Measurements from ENCODE around the gene OCIAD2.

DNA sequence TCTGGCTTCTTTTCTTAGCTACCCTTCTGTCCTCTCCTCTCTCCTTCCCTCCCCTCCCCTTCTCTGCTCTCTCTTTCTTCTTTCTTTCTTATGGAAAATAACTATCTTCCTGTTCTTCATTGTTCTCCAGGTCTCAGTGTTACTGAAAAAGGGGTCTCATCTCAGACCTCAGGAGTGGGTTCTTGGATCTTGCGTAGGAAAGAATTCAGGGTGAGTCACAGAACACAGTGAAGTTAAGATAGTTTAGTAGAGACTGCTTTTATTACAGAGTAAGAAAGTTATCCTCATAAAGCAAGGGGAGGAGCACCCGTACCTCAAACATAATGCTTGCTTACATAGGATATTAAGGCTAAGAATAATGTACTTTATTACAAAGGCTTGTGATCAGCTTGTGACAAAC lies 47.7 kb upstream of the OCIAD2 start:
- TF ChIP-seq, protein P1, sequence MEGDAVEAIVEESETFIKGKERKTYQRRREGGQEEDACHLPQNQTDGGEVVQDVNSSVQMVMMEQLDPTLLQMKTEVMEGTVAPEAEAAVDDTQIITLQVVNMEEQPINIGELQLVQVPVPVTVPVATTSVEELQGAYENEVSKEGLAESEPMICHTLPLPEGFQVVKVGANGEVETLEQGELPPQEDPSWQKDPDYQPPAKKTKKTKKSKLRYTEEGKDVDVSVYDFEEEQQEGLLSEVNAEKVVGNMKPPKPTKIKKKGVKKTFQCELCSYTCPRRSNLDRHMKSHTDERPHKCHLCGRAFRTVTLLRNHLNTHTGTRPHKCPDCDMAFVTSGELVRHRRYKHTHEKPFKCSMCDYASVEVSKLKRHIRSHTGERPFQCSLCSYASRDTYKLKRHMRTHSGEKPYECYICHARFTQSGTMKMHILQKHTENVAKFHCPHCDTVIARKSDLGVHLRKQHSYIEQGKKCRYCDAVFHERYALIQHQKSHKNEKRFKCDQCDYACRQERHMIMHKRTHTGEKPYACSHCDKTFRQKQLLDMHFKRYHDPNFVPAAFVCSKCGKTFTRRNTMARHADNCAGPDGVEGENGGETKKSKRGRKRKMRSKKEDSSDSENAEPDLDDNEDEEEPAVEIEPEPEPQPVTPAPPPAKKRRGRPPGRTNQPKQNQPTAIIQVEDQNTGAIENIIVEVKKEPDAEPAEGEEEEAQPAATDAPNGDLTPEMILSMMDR (IDR thresholded peaks at IDR 0.05), result no peak
- TF ChIP-seq POLR2A (IDR thresholded peaks at IDR 0.05), result no peak
